Measurements from ENCODE around the gene NQO1. TPM values are rescaled to one million over a fixed set of nuclear protein-coding genes. Genes with fewer than 3 reads are reported as not detected.
"Not testable (repeated sequence)": the region's sequence is repeated elsewhere in the genome, so short reads cannot be mapped to it uniquely, and the experiment has no call there.

NQO1 gene
- polyA plus RNA-seq, 1 of the 3 experiments (the other 2 are of a cell fraction) = 152 TPM

- no peak for TF ChIP-seq SMC3 (IDR thresholded peaks at IDR 0.05; ENCODE audit: low read depth, low read length)
- no peak; the same call in 1 of the 2 replicates for TF ChIP-seq NFIC (IDR thresholded peaks at IDR 0.05; ENCODE audit: borderline replicate concordance)
- no peak for TF ChIP-seq RAD21 (IDR thresholded peaks at IDR 0.05; ENCODE audit: low read length)
- peak; percentile 96 for TF ChIP-seq USF2 (IDR thresholded peaks at IDR 0.05; ENCODE audit: borderline replicate concordance, low read depth, low read length)
- TF ChIP-seq NRF1 (IDR thresholded peaks at IDR 0.05; ENCODE audit: low read depth, low read length) = no peak
- TF ChIP-seq GABPA (IDR thresholded peaks at IDR 0.05; ENCODE audit: low read depth) = peak; percentile 66
- TF ChIP-seq TCF12 (IDR thresholded peaks at IDR 0.05) = no peak
- TF ChIP-seq, protein P1, sequence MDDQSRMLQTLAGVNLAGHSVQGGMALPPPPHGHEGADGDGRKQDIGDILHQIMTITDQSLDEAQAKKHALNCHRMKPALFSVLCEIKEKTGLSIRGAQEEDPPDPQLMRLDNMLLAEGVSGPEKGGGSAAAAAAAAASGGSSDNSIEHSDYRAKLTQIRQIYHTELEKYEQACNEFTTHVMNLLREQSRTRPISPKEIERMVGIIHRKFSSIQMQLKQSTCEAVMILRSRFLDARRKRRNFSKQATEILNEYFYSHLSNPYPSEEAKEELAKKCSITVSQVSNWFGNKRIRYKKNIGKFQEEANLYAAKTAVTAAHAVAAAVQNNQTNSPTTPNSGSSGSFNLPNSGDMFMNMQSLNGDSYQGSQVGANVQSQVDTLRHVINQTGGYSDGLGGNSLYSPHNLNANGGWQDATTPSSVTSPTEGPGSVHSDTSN (IDR thresholded peaks at IDR 0.05) = no peak
- TF ChIP-seq YY1 (IDR thresholded peaks at IDR 0.05; ENCODE audit: low read depth) = no peak
- TF ChIP-seq TEAD4 (IDR thresholded peaks at IDR 0.05; ENCODE audit: borderline replicate concordance, insufficient read depth) = no peak
- TF ChIP-seq JUND (IDR thresholded peaks at IDR 0.05) = no peak
- TF ChIP-seq RXRA (IDR thresholded peaks at IDR 0.05; ENCODE audit: borderline replicate concordance, low read depth) = no peak
- no peak for TF ChIP-seq EZH2phosphoT487 (IDR thresholded peaks at IDR 0.05; ENCODE audit: borderline replicate concordance, low read depth)
- TF ChIP-seq MXI1 (IDR thresholded peaks at IDR 0.05; ENCODE audit: low read depth, low read length) = peak; percentile 54; the same call in 1 of the 2 replicates
- TF ChIP-seq FOXM1 (IDR thresholded peaks at IDR 0.05; ENCODE audit: low read depth) = no peak
- TF ChIP-seq TAF1 (IDR thresholded peaks at IDR 0.05; ENCODE audit: borderline replicate concordance, low read depth, low read length) = peak; percentile 75
- TF ChIP-seq ZBTB33 (IDR thresholded peaks at IDR 0.05; ENCODE audit: borderline replicate concordance, low read depth) = no peak
- TF ChIP-seq FOSL2 (IDR thresholded peaks at IDR 0.05; ENCODE audit: borderline replicate concordance, low read depth) = no peak
- TF ChIP-seq FOXJ3 (CRISPR knock-in tag; IDR thresholded peaks at IDR 0.05) = no peak
- TF ChIP-seq CHD2 (IDR thresholded peaks at IDR 0.05; ENCODE audit: low read length, partially characterized antibody) = no peak
- TF ChIP-seq EP300 (IDR thresholded peaks at IDR 0.05; ENCODE audit: borderline replicate concordance in 1 of 2, low read depth in 1 of 2, low read length in 1 of 2) = 0 out of 4 replicates have a peak, but pooled peaks of 1 of the 2 experiments have one; percentile 11
- peak; percentile 69 for TF ChIP-seq POLR2AphosphoS5 (IDR thresholded peaks at IDR 0.05; ENCODE audit: low read depth, low read length)
- TF ChIP-seq MEF2A (IDR thresholded peaks at IDR 0.05; ENCODE audit: borderline replicate concordance, low read depth) = no peak
- peak; percentile 99 for TF ChIP-seq USF1 (IDR thresholded peaks at IDR 0.05; ENCODE audit: borderline replicate concordance, low read depth)
These were observed 35.8 kb upstream of the NQO1 start, which contains the start of gene WWP2 (continued) for GRCh38 chr16:69761983-69762813.

DNA sequence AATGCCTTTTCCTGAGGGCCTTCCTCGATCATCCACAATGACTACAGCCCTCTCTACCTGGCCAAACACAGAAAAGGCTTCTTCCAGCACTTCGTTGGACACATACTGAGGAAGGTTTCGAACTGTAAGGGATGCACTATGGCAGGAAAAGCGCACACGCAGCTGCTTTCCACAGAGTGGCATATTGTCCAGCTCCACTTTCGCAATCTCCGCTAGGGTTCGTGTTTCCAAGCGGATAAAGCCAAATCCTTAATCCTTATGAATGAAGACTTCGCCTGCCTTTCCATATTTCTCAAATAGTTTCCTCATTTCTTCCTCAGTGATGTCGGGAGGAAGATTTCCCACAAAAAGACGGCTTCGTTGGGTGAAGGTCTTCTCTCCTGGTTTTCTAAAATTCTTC, 31.0 kb upstream of the NQO1 start:
- POLR2A ChIA-PET = not testable (repeated sequence)
- WGBS (ENCODE audit: low lambda C conversion rate) = 87% methylated on average over 13 of the region's 13 CpGs
- CTCF ChIA-PET = interaction anchor here (2.3 to 6.2 kb wide), 3 partner anchors 47 to 361 kb away, joined by 7 to 67 read pairs (median 32); no protein-coding TSS in a partner anchor

More for the DNA sequence above, 31.0 kb upstream of the NQO1 start:
- H3F3A ChIP-seq (replicated peaks; ENCODE audit: insufficient read depth); H3K9me3 ChIP-seq; H2AFZ ChIP-seq (ENCODE audit: low read depth); H3K4me3 ChIP-seq (ENCODE audit: low read depth in 2 of 2, low read length in 1 of 2); H3K36me3 ChIP-seq (replicated peaks in 1 of 2; ENCODE audit: control insufficient read depth in 1 of 2, insufficient read depth in 2 of 2, low read length in 1 of 2); H3K9ac ChIP-seq; DNase-seq; H3K9me2 ChIP-seq; H3K4me1 ChIP-seq (ENCODE audit: control insufficient read depth in 1 of 2, insufficient read depth in 2 of 2, low read depth in 1 of 2, low read length in 1 of 2); H3K27ac ChIP-seq (ENCODE audit: low read depth in 2 of 2, low read length in 1 of 2); H4K20me1 ChIP-seq (ENCODE audit: insufficient read depth); H3K27me3 ChIP-seq (ENCODE audit: insufficient read depth); H3K4me2 ChIP-seq: not testable (repeated sequence)
- H3K79me2 ChIP-seq (ENCODE audit: insufficient read depth) = peaks cover 23% of the 10 kb centered on the region
